AML-193 (cell line): ENCODE results near the gene ARID1B.

Experiments
- DNase-seq, 2 experiments: peaks; one replicate each; lab custom pipeline; 2025; lab: John Stamatoyannopoulos, UW

ARID1B gene

DNA sequence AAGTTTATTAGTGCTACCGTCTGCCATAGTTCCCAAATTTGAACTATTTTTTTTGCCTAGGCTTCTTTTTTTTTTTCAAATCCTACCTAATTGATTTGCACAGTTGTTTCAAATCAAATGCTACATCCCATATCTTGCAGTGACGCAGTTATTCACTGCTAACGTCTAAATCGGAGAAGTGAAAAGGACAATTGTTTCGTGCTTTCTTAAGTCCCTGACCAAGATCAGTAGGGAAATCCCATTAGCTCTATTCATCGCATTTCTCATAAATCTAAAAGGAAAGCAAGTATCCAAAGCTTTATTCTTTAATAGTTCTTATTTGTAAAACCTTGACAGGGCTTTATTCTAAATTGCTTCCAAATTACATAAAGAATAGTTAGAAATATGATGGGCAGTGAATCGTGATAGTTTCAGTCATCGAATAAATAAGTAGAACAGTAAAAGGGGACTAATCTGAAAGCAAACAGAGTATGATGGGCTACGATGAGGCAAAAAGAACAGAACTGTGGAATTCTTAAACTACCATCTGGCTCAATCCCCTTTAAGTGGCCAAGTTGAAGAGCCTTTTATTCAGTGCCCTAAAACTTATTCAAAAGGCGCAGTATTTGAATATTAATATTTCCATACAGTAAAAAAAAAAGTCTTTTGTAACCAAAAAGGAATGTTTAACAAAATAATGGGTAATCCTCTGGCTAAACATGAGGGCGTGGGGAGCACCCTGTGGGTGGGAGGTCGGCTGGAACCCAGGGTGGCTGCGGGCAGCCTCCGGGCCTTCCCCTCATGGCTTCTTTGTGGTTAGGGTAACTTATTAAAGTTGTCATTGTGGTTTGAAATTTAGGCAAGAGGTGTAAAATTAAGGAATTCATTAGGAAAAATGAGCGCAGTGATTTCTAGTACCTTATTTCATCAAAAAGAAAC is 3.0 kb upstream of the ARID1B start:
- DNase-seq: no peak

GRCh38 chr6:156774863-156775405 is 2.2 kb upstream of the ARID1B start:
- no peak for DNase-seq

DNA sequence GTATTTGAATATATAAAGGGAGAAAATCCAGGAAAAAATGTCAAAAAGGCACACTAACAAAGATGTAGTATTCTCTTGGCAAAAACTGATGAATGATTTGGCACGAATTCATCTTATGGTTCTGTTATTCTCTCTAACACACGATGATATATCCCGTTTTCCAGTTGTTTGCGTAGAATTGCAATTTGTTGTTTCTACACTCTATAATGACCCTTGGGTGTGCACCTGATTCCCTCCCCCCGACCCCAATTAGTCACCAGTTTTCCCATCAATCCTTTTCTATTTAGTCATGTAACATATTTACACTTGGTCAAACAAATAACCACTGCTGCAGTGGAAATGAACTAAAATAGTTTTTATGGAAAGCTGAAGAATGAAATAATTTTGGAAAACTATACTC is 1.5 kb upstream of the ARID1B start:
- DNase-seq: no peak

- peak; percentile 67 to 72 for DNase-seq
These were observed 723 bp upstream of the ARID1B start for GRCh38 chr6:156776470-156776839.

DNA sequence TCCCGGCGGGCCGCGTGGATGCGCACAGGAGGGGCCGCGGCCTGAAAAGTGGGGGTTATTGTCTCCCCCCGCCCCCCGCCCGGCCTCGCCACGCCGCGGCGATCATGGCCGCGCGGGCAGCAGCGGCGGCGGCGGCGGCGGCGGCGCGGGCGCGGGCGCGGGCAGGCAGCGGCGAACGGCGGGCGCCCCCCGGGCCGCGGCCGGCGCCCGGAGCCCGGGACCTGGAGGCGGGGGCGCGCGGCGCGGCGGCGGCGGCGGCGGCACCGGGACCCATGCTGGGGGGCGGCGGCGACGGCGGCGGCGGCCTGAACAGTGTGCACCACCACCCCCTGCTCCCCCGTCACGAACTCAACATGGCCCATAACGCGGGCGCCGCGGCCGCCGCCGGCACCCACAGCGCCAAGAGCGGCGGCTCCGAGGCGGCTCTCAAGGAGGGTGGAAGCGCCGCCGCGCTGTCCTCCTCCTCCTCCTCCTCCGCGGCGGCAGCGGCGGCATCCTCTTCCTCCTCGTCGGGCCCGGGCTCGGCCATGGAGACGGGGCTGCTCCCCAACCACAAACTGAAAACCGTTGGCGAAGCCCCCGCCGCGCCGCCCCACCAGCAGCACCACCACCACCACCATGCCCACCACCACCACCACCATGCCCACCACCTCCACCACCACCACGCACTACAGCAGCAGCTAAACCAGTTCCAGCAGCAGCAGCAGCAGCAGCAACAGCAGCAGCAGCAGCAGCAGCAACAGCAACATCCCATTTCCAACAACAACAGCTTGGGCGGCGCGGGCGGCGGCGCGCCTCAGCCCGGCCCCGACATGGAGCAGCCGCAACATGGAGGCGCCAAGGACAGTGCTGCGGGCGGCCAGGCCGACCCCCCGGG is 637 bp downstream of the ARID1B start:
- DNase-seq: peak; percentile 58 to 62

- DNase-seq: peak in 1 of 2 experiments; percentile 21
These were observed 1.5 kb downstream of the ARID1B start for GRCh38 chr6:156778454-156779205.

DNA sequence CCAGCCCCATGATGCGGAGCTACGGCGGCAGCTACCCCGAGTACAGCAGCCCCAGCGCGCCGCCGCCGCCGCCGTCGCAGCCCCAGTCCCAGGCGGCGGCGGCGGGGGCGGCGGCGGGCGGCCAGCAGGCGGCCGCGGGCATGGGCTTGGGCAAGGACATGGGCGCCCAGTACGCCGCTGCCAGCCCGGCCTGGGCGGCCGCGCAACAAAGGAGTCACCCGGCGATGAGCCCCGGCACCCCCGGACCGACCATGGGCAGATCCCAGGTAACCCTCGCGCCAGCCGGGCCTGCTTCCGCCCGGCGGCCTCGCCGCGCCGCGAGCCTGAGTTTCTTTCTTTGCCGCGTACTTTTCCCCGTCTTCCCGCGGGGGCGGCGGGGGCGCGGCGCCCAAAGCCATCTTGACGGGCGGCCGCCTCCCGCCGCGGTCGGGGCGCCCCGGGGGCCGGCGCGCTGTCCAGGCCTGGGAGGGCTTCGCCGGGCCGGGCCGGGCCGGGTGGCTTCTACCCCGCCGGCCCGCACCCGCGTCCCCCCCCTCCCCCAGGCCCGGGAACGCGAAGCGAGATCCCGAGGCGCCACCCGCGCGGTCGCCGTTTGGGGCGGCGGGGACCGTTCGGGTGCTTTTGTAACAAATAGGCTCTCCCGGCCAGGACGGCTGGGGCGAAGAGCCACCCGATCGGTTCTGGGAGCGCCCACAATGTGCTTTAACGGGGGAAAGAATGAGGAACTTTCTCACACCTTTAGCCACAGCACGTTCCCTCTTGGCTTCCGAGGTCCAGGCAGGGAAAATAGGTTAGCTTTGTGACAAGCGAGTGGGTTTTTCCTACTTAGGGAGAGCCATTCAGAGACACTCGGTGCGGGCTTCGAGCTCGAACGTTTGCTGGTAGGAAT is 2.3 kb downstream of the ARID1B start:
- peak in 1 of 2 experiments; percentile 18 for DNase-seq

DNA sequence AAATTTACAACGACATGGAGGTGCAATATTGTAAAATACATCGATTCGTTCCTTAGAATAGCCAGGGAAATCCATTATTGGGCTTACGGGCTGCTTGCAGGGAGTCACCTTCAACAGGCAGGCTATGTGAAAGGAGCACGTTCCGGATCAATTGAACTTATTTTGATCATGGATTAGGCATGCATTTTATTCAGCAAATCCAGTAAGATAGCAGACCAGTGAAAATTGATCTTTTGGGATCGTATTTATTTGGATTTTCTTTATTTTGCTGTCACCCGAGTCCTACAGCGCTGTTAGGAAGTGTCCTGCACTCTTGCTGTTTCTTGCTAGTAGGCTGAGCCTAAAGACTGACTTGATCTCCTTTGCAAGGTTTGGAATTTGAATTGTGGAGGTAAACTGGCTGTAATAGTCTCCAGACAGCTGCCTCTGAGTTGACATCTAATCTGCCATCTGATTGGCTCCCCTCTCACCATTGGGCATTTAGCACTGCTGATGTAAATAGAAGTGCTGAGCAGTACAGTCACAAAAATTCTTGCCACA is 3.0 kb downstream of the ARID1B start:
- DNase-seq: peak; percentile 92

DNA sequence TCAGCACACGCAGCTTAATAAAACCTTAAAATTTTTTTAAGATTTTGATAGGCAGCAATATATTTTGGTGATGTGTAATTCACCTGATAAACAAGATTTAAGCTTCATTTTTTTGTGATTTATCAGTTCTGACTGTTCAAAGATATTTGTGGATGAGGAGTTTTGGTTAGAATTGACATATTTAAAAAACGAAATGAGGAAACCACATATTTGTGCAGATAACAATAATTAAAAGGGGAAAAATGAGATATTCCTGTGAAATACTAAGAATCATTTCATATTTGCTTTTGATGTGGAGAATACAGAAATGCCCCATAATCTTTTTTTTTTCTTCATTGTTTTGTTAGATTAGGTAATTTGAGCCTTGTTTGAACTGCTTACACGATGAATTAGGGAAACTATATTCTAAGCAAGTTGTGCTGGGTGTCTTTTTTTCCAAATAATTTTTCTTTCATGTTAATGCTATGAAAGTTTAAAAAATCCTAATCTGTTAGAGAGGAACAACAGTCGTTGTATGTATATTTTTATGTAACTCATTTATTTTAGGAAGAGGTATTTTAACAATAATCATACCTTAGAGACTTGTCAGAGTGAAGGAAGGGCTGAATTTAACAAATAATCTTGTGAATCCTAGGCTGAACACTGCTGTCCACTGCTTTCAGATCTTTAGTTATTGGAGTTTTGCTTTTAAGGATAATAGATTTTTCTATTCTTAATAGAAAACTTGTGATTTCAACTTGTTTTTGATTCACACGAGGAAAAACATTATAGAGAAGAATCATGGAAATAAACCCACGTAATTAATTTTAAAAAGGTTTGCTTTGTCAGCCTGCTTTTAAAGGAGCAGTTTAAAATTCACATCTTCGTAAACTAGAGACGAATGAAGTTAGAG is 4.0 kb downstream of the ARID1B start:
- DNase-seq: no peak

- DNase-seq: peak; percentile 18 to 34
These were observed 4.9 kb downstream of the ARID1B start for GRCh38 chr6:156781861-156782631.

GRCh38 chr6:156782691-156783320 is 5.6 kb downstream of the ARID1B start:
- no peak for DNase-seq

DNA sequence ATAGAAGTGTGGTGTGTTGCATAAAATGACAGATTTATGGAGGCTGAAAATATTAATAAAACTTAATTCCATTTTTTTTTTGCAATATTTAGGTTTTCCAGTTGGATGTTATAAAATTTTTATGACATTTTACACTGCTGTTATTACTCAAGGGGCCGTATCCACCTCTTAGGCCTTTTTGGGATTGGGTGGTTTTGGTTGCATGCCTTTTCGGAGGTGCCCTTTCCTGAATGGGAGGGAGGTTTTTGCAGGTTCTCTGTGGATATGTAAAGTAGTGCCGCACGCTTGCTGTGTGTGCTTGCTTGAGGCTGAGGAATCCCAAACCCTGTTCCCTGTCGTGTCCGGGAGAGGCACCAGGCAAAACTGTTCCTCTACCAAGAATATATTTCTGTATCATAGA is 6.8 kb downstream of the ARID1B start:
- DNase-seq: no peak

DNA sequence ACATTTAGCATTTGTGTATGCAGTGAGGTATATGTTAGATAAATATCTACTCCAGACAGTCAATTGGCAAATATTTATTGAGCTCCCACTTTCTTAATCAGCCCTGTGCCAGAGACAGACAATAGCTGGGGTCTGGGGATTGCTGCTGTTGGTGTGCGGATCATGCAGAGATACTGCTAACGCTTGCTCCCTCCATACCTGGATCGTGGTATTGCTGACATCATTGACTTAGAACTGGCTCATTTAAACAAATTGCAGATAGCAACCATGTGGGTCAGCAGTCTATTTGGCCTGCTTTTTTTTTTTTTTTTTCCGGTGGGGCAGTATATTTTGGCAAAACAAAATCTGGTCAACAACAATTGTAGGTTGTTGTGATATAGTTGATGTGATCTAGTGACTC is 9.5 kb downstream of the ARID1B start:
- no peak for DNase-seq

DNA sequence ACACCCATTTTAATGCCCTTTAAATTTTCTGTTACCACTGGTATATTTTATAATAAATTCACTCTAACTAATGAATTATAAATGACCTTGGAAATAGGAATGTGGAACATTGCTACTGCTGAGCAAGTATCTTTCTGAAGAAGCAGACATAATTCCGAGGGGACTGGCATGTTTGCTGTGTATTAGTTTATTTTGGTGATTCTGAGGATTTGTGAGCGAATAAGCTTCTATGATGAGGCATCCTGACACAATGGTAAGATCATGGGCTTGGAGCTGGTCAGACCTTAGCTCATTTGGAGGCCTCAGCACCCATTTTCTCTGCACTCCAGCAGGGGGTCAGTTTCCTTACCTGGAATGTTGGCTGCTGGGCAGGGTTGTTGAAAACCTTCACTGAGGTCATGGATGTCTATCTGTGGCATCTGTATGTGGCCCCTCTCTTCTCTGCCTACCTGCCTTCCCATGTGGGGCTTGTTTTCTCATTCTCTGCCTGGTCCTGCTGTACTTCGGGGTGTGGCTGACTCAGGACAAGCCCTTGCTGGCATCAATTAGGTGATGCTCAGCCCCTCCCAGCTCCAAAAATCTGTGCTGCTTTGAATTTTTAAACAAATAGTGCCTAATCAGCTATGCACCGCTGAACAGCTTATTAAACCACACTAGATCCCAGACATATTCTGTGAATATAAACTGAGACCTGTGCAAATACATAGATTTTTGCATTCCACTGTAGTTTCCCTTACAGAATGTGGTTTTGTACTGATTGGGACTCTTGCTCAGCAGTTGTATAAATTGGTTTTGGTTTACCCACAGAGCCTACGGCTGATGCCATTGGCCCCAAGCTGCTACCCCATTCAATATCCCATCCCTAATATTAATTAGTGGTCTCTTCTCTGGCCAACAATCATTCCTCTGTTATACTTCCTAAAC is 10.7 kb downstream of the ARID1B start:
- DNase-seq: no peak

DNA sequence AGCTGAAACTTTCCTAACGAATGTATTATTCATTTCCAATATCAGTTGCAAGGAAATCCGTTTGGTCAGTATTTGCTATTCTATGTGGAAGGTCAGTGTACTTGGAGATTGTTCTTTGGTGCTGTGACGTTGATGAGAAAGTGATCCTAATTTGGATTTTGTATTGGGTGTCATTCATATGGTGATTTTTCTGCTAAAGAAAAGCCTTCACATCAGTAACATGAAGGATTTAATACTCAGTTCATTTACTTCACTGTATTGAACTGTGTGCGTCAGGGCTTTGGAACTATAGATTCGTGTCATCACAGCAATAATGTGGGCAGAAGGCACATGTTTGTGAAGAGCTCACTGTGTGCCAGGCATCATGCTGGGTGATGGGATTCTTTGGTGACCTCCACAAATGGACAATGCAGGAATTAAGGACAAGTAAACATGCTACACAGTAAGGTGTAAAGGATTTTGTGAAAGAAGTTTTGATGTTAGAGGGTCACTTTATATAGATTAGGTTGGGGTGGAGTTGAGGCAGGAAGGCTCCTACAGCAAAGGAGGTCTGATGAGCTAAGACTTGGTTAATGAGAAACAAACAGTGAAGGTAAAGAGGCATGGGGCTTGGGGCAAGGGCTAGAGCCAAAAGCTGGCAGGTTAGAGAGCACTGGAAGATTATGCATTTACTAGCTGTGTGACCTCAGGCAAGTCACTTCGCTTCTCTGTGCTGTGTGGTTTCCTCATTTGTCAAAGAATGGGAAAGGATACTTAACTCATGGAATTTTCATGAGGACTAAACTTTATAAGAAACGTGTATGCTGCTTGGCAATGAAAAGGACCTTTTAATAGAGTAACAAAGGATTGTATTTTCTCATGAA is 12.1 kb downstream of the ARID1B start:
- no peak for DNase-seq

DNA sequence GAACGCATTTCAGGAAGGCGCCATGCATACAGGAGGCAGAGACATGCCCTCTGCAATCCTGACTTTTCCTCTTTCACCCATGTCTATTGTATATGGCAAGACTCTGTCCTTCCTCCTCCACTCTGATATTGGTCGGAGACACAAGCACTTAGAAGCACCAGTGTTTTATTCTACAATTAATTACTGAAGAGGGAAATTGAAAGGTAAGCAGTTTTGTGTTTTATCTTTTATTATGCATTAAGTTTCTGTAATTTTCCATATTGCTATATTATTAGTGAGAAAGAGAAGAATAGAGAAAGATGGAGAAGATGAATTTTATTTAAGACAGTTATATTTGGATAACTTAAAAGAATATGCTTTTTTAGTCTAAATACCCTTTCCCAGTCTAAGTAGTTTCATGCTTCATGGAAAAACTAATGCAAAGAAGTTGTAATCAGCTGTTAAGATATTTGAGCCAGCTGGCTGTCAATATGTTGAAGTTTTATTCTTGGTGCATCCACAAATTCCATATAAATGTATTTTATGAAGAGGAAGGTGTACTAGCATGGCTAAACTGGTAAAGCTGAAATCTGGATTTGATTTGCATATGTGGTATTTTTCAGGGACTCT is 13.6 kb downstream of the ARID1B start:
- no peak for DNase-seq
